GM21515 (cell line): ENCODE measurements around the gene SUMF1.
"Not testable (repeated sequence)": the region's sequence is repeated elsewhere in the genome, so short reads cannot be mapped to it uniquely, and the experiment has no call there.

Experiments used
- ATAC-seq: cut with Tn5 transposase; IDR thresholded peaks from one replicate; pipeline ENCODE4 v1.9.1; 2021; ENCODE audit not compliant: unreplicated experiment

The SUMF1 gene

DNA sequence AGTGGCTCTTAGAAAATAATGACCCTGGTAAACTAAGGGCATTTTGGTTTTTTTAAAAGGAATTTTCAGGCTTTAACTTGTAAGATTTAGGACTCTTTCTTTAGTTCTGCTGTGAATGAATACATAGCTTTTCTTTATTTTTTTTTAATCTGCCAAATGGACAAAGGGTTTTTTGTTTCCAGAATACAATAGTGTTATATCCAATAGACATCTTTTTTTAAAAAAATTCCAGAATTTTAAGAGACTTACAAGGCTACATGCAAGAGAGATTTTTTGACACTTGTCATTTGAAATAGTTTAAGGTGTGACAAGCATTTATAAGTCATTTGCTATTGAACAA lies 125.8 kb downstream of the SUMF1 start:
- no peak for ATAC-seq

DNA sequence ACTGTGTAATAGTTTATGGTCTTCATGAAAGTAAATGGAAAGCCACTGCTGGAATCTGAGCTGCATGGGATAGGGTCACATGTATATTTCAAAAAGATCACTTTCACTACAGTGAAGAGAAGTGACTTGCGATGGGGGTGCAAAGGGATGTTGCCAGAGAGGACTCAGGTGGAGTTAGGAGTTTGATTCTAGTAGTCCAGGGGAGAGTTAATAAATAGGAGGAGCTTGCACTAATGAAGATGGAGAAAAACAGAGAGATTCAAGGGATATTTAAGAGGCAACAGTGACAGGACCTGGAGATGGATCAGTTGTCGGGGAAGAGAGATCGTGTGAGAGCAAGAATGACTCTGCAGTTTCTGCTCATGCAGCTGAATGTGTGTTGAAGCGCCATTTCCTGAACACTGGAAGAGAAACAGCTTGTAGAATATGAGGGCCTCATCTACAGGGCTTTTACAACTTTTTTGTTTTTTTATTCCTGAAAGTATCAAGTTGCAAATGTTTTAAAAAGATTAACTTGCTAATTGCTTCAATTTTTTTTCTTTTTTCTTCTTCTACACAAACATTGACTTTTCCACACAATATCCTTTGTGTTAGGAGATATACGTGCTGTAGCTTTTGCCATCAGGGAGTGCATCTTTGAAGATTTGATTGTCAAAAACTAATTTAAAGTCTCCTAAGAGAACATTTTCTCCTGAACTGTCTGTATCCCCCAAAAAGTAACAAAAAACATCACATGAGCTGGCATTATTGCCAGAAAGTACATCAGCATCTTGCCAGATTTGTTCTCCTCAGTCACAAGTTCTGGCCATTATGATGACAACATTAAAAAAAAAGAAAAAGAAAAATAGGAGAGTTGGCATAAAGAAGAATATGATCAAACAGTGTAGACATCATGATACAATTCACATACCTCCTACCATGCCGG lies 126.4 kb downstream of the SUMF1 start:
- no peak for ATAC-seq

DNA sequence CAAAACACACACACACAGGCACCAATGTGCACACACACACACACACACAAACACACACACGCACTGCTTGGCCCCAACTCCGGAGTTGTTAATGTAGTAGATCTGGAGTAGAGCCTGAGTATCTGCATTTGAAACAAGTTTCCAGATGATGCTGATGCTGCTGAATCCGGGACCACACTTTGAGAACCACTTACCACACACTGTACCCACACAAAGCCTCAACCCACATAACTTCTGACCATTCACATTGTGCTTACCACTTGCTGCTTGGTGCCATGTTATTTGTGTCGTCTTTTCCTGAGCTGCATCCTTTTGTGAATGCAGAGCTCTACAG lies 127.0 kb downstream of the SUMF1 start:
- ATAC-seq = no peak

DNA sequence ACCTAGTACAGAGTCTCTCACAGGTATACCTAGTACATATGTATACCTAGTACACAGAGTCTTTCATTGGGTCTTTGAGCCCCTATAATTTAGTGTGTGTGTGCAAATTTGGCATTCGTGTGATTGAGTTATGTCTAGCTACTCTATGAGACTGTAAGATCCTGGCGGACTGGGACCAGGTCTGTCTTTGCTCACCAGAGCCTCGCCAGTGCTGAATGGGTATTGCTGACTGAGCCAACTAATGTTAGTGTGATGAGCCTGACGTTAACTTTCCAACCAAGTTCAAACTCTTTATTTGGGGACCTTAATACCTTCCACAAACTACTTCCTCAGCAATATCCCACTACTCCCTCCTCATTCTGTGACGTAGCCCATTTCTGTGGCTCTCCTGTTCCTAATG lies 128.3 kb downstream of the SUMF1 start:
- ATAC-seq = no peak

DNA sequence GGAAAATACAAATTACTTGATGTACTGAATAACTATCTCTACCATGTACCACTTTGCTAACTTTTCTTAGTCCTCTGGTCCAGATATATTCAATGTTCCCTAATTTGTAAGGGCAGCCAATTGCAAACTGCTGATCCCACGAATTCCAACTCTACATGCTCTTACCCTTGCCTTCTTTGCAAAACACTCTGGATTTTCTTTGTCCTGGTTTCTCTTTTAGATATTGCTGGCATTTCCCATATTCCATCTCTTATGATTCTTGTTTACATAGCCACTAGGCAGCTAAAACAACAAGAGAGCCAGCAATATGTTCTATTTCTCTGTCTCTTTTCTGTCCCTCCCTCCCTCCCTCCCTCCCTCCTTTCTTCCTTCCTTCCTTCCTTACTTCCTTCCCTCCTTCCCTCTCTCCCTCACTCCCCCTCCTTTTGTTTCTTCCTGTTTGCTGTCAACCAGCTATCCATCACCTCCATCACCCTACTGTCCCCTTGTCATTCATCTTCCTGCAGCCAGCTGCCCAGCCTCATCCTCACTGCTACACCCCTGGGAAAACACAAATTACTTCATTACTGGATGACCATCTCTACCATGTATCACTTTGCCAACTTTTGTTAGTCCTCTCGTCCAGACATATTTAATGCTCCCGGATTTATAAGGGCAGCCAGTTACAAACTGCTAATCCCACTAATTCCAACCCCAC lies 130.1 kb downstream of the SUMF1 start:
- no peak for ATAC-seq

DNA sequence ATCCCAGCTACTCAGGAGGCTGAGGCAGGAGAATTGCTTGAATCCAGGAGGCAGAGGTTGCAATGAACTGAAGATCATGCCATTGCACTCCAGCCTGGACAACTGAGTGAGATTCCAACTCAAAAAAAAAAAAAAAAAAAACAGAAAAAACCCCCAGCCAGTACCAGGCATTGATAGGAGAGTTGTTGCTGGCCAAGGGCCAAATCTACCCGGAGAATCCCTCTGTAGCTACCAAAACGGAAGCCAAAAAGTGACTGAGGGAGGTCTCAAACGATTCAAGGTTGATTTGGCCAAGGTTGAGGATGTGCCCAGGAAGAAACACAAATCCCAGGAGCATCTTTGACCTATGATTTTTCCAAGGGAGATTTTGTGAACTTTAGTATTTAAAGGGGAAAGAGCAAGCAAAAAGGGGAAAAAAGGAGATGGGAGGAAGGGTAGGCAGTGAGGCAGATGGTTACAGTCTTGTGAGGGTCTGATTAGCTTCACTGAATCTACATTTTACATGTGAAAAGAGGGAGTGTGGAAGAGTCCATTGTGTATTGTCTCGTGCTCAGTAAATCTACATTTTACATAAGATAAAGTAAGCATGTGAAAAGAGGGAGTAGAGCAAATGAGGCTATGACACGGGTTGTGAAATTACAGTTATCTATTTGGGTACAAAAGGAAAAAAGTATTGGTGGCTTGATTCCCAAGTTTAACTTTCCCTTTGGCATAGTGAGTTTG lies 131.1 kb downstream of the SUMF1 start:
- ATAC-seq = no peak

DNA sequence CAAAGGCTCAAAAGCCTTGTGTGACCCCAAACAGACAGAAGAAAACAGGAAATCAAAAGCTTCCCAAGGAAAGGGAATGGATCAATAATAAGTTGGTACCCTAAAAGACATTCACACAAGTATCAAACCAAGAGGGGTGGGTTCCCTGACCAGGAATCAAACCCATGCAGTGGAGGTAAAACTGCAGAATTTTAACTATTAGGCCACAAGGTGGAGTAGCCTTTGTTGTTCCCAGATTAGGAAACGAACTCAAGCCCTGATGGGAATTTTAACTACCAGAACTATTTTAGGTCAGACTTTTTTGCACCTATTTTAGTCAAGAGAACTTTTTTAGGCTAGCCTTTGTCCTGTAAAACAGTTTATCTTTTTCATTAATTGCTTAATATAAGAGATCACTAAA lies 132.5 kb downstream of the SUMF1 start:
- no peak for ATAC-seq

DNA sequence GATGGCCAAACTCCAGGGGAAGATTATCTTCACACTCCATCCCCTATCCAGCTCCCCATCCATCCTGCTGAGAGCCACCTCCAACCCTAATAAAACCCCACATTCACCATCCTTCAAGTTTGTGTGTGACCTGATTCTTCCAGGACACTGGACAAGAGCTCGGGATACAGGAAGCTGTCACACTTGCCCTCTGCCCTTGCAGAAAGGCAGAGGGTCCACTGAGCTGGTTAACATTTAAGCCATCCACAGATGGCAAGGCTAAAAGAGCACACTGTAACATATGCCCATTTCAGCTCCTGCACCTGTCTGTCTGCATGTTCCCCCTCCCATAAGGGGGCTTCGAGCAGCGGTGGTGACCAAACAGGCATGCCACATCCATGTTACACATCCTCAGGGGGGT lies 134.1 kb downstream of the SUMF1 start:
- no peak for ATAC-seq

DNA sequence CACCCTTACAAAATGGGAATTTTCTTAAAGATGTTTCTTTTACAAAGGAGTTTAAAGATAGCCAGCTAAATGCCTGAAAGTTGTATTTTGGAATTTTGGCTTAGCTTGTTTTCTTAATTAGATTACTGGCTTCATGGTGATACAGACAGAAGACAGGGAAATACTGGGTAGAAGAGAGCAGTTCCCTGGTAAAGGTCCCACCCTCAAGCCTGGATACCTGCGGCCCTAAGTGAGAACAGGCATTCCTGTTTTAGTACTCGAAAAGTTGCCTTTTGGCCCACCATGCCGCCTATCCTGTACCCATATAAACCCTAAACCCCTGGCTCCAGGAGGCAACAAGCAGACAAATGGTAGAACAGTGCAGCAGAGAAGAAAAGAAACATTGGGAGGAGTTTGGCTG lies 134.5 kb downstream of the SUMF1 start:
- no peak for ATAC-seq

DNA sequence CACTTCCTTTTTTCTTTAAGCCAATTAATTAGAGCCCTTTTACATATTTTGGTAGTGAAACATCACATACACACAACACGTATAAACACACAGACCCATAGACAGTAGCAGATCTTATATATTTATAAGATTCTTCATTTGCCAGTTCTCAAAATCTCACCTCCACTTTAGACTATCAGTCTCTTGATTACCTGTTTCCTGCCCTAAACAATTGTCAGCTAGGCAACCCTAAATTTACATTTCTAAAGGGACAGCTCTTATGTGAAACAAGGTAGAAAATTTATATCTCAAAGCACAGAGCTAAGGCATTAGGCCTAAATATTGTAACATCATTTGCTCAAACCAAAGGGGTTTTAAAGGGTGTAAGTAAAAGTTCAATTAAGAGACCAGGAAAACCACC lies 135.0 kb downstream of the SUMF1 start:
- ATAC-seq = no peak

DNA sequence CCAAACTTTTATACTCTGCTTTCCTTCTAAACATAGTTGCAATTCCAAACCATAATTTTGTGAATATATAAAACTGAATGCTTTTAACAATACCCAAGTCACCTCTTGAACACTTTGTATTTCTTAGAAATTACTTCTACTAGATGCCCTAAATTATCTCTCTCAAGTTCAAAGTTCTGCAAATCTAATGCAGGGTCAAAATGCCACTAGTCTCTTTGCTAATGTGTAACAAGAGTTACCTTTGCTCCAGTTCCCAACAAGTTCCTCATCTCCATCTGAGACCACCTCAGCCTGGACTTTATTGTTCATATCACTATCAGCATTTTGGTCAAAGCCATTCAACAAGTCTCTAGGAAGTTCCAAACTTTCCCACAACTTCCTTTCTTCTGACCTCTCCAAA lies 137.3 kb downstream of the SUMF1 start:
- ATAC-seq = not testable (repeated sequence)

DNA sequence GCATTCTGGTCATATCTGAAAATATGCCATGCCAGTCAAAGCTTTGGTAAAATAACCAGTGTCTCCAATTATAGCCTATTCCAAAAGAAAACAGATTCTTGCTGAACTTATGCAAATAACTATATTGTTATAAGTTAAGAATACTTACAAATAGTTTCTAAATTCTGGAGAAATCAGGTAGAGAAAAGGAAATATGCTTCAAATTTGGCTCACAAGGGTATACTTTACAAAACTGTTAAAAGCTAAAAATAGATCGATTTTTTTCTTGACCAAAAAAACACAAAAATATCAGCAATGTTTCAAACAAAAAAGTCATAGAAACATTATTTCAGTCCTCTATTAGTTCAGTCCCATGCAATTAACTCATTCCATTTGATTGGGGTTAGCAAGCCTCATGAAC lies 140.2 kb downstream of the SUMF1 start:
- ATAC-seq = no peak

DNA sequence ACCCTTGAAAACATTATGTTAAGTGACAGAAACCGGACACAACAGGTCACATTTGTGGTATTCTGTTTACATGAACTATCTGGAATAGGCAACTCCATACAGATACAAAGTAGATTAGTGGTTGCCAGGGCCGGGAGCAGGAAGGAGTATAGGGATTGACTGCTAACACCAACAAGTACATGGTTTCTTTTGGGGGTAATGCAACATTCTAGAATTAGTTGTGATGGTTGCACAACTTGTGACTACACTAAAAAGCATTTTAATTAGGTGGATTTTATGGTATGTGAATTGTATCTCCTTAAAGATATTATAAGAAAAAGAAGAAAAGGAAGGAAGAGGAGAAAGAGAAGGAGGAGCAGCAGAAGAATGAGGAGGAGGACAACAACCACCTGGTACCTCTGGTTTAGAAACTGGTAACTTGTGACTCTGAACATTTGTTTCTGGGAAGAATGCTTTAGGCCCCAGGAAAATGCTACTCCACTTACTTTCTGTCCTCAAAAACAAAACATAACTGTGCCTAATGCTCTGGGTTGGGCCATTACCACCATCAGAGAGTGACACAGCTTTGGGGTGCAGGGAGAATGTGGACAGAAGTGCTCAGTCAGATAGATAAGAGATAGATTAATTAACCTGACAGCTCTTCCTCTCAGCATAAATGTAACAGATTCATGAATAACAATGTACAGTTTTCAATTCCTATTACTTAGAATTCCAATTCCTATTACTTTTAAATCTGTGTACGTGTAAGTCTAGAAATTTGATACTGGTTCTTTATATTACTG lies 143.6 kb downstream of the SUMF1 start:
- ATAC-seq = no peak

DNA sequence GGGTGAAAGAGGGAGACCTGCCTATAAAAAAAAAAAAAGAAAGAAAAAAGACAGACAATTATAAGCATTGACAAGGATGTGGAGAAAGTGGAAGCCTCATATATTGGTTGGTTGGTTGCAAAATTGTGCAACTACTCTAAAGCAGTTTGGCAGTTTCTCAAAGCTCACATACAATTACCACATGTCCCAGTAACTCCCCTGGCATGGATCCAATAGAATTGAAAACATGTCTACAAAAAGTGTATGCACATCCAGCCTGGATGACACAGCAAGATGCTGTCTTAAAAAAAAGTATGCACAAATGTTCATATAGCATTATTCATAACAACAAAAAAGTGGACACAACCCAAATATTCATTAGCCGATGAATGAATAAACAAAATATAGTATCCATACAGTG lies 144.4 kb downstream of the SUMF1 start:
- ATAC-seq = no peak

DNA sequence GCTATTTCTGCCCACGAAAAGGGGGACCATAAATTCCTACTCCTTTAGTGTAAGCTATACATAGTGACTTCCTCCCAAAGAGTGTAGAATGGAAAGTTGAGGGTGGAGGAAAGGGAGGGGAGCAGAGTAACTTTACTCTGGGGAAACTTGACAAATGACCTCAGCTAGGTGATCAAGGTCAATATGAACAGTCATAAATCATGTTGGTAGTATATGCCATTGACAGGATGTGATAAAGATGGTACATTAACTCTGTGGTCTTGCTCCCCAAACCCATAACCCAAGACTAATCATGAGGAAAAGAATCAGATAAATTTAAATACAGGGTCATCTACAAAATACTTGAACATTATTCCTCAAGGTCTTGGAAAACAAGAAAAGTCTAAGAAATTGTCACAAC lies 145.3 kb downstream of the SUMF1 start:
- no peak for ATAC-seq

DNA sequence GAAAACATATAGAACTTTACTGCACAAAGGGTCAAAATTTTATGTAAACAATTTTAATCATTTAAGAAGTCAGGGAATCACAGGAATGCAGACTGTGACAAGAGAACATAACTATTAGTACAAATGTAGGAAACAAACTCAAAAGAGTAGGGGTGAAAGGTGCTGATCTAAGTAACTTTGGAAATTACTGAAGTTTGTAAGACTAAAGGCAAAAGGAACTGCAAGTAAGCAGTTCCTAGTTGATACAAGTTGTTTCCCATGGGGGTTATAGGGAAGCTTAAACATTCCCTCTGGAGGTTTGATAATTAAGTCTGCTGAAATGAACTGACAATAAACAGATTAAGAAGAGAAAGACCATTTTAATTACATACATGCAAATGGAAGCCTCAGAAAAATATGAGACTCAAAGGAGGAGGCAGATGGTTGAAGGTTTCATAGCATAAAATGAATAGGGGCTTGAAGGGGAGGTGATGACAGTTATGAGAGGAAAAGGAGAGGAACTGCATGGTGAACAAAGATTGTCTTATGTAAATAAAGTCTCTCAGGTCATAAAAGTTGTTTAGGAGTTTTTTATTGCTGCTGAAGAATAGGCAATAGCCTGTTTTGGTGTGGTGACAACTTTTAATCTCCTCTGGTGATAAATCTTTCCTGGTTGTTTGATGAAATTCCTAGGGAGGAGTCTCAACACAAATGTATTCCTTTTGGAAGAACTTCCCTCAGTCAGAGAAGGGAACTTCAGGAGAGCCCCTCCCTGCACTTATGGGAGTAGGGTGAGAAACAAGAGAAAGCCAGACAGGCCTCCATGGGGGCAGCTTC lies 146.8 kb downstream of the SUMF1 start:
- no peak for ATAC-seq

DNA sequence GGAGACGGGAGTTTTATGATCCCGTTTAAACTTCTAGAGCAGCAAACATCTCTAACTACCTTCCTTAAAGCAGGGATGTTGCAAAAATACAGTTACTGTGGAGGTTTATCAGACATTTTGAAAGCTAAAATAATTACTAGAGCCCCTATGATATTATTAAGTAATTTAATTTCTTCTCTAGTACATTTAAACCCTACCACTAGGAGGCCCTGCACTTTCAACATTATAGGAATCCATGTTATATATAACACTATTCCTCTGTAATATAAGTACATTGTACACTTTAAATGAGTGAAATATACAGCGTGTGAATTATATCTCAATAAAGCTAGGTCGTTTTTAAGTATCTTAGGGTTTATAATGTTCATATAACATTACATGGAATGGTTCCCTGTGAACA lies 152.4 kb downstream of the SUMF1 start:
- ATAC-seq = no peak

DNA sequence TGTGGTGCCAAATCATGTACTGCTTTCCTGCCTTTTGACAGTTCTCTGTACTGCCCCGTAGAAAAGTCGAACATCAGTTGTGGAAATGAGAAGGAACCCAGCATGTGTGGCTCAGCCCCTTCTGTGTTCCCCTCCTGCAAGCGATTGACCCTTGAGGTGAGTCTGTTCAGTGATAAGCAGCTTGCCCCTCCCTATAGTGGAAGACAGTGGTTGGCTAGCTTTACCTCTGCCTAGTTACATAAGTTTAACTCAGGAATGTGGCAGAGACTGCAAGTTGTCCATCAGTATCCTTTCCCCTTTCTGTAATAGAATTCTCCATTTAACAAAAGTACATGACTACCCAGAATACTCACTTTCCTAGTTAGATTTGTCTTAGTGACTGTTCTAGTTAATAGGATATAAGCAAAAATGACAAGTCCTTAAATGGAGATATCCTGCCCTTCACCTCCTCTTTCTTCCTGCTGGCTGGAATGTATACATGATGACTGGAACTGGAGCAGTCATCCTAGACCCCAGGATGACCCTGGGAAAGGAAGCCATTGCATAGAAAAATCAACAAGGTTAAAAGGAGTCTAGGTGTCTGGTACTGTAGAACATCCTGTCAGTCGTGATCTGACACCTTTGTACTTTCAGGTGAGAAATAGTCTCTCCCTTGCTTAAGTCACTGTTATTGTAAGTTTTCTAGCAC lies 153.3 kb downstream of the SUMF1 start:
- no peak for ATAC-seq

DNA sequence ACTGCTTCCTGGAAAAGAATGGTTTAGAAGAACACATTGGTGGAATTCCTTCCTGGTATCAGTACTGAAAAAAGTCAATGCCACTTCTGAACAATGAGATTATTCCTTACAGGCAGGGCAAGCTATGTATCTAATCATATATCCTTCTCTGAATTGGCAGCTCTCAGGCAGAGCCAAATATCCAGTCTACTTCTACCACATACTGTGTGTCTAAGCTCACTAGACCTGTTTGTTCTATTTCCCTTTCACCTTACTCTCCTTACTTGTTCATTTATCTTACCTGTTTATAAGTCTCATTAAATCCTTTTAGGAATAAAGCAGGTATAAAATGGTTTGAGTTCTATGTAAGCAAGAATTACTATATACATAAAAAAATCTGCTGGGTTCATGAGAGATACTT lies 155.6 kb downstream of the SUMF1 start:
- no peak for ATAC-seq
